H9 (cell line): Measurements from ENCODE around the gene SNX1. TPM values are rescaled to one million over a fixed set of nuclear protein-coding genes. Genes with fewer than 3 reads are reported as not detected.

Experiments
- DNase-seq: peaks from one replicate; pipeline ENCODE4 v3.0.0-alpha.2; 2017
- H2AFZ ChIP-seq: one replicate; pipeline ENCODE4 v1.6.1; 2013; ENCODE audit warnings: mild to moderate bottlenecking, low read length, control low read depth, moderate library complexity
- H2AK5ac ChIP-seq: 2 replicates; pipeline ENCODE4 v1.6.1; 2013; ENCODE audit warnings: low read length, control low read depth, mixed read lengths; ENCODE audit not compliant: insufficient read length
- H2BK120ac ChIP-seq: one replicate; pipeline ENCODE4 v1.6.1; 2013; ENCODE audit warnings: low read depth, mild to moderate bottlenecking, low read length, control low read depth, inconsistent platforms; ENCODE audit not compliant: poor library complexity, severe bottlenecking
- H2BK12ac ChIP-seq: 2 replicates; pipeline ENCODE4 v1.6.1; 2013; ENCODE audit warnings: low read length, control low read depth, mixed read lengths, low read depth; ENCODE audit not compliant: insufficient read length
- H2BK15ac ChIP-seq: 2 replicates; pipeline ENCODE4 v1.6.1; 2013; ENCODE audit warnings: low read depth, low read length, control low read depth
- H2BK20ac ChIP-seq: one replicate; pipeline ENCODE4 v1.6.1; 2013; ENCODE audit warnings: low read depth, mild to moderate bottlenecking, low read length, control low read depth, inconsistent platforms; ENCODE audit not compliant: poor library complexity, severe bottlenecking
- H2BK5ac ChIP-seq: 2 replicates; pipeline ENCODE4 v1.6.1; 2013; ENCODE audit warnings: low read length, control low read depth, mixed read lengths; ENCODE audit not compliant: insufficient read length
- H3K14ac ChIP-seq: 2 replicates; pipeline ENCODE4 v1.6.1; 2013; ENCODE audit warnings: low read length, control low read depth; ENCODE audit not compliant: insufficient read depth
- H3K18ac ChIP-seq: 2 replicates; pipeline ENCODE4 v1.6.1; 2013; ENCODE audit warnings: low read depth, mild to moderate bottlenecking, mixed read lengths, low read length, control low read depth; ENCODE audit not compliant: insufficient read length
- H3K23ac ChIP-seq: 2 replicates; pipeline ENCODE4 v1.6.1; 2013; ENCODE audit warnings: low read length, control low read depth, mixed read lengths, low read depth; ENCODE audit not compliant: insufficient read length
- H3K23me2 ChIP-seq: 2 replicates; pipeline ENCODE4 v1.6.1; 2013; ENCODE audit warnings: low read depth, mild to moderate bottlenecking, mixed read lengths, low read length, control low read depth; ENCODE audit not compliant: insufficient read length, poor library complexity, severe bottlenecking
- H3K27ac ChIP-seq: 2 replicates; pipeline ENCODE4 v1.5.1; 2013; ENCODE audit warnings: low read length, control low read depth, mixed read lengths, low read depth; ENCODE audit not compliant: insufficient read length
- H3K27me3 ChIP-seq: 2 replicates; pipeline ENCODE4 v1.6.1; 2013; ENCODE audit warnings: low read length, control low read depth, inconsistent platforms; ENCODE audit not compliant: insufficient read depth
- H3K4ac ChIP-seq: 2 replicates; pipeline ENCODE4 v1.6.1; 2013; ENCODE audit warnings: low read depth, mild to moderate bottlenecking, control low read depth, inconsistent platforms, low read length, moderate library complexity
- H3K4me1 ChIP-seq: 2 replicates; pipeline ENCODE4 v1.6.1; 2013; ENCODE audit warnings: low read length, control low read depth, inconsistent platforms; ENCODE audit not compliant: insufficient read depth
- H3K4me2 ChIP-seq: 2 replicates; pipeline ENCODE4 v1.6.1; 2013; ENCODE audit warnings: low read length, control low read depth, mixed read lengths; ENCODE audit not compliant: insufficient read length, insufficient read depth
- H3K56ac ChIP-seq: 2 replicates; pipeline ENCODE4 v1.6.1; 2013; ENCODE audit warnings: low read depth, mild to moderate bottlenecking, mixed read lengths, low read length, control low read depth; ENCODE audit not compliant: insufficient read length
- H3K79me1 ChIP-seq: 2 replicates; pipeline ENCODE4 v1.6.1; 2013; ENCODE audit warnings: low read depth, mild to moderate bottlenecking, moderate library complexity, low read length, control low read depth, inconsistent platforms; ENCODE audit not compliant: insufficient read depth, poor library complexity, severe bottlenecking
- H3K79me2 ChIP-seq: 2 replicates; pipeline ENCODE4 v1.6.1; 2013; ENCODE audit warnings: low read length, control low read depth, inconsistent platforms; ENCODE audit not compliant: insufficient read depth
- H3K9ac ChIP-seq: 2 replicates; pipeline ENCODE4 v1.6.1; 2013; ENCODE audit warnings: low read length, control low read depth, mixed read lengths; ENCODE audit not compliant: insufficient read length; ENCODE audit errors: extremely low read depth
- H3K9me3 ChIP-seq: one replicate; pipeline ENCODE4 v1.6.1; 2013; ENCODE audit warnings: low read depth, low read length, inconsistent platforms; ENCODE audit not compliant: control insufficient read depth
- H3T11ph ChIP-seq: one replicate; pipeline ENCODE4 v1.6.1; 2013; ENCODE audit warnings: mild to moderate bottlenecking, low read length, control low read depth, inconsistent platforms
- H4K20me1 ChIP-seq: one replicate; pipeline ENCODE4 v1.6.1; 2013; ENCODE audit not compliant: control insufficient read depth, insufficient read length, insufficient read depth
- H4K5ac ChIP-seq: 2 replicates; pipeline ENCODE4 v1.6.1; 2013; ENCODE audit warnings: low read depth, mild to moderate bottlenecking, mixed read lengths, low read length, control low read depth; ENCODE audit not compliant: insufficient read length
- H4K8ac ChIP-seq: replicated peaks from 2 replicates; pipeline ENCODE4 v1.6.1; 2013; ENCODE audit warnings: low read length, control low read depth, mixed read lengths, low read depth; ENCODE audit not compliant: insufficient read length
- H4K91ac ChIP-seq: 2 replicates; pipeline ENCODE4 v1.6.1; 2013; ENCODE audit warnings: low read depth, mild to moderate bottlenecking, moderate library complexity, mixed read lengths, low read length, control low read depth; ENCODE audit not compliant: insufficient read length
- H3K27ac Mint-ChIP-seq, 3 experiments: 2 replicates in 2 of 3; 3 replicates in 1 of 3; pipeline ENCODE4 v1.8.0; 2020 to 2021; ENCODE audit warnings: mixed read lengths in 3 of 3, mild to moderate bottlenecking in 1 of 3, moderate library complexity in 1 of 3
- H3K27me3 Mint-ChIP-seq: 2 replicates; pipeline ENCODE4 v1.8.0; 2021; ENCODE audit warnings: low read depth, mild to moderate bottlenecking, moderate library complexity, mixed read lengths
- H3K36me3 Mint-ChIP-seq, 3 experiments: 2 replicates in 2 of 3; 3 replicates in 1 of 3; pipeline ENCODE4 v1.8.0; 2020 to 2021; ENCODE audit warnings: low read depth in 3 of 3, mixed read lengths in 3 of 3; ENCODE audit not compliant: insufficient read depth in 1 of 3
- H3K4me1 Mint-ChIP-seq, 2 experiments: 2 replicates each; pipeline ENCODE4 v1.8.0; 2020; ENCODE audit warnings: mixed read lengths in 2 of 2
- H3K4me3 Mint-ChIP-seq, 2 experiments: 2 replicates in 1 of 2; 3 replicates in 1 of 2; pipeline ENCODE4 v1.8.0; 2020 to 2021; ENCODE audit warnings: mild to moderate bottlenecking in 2 of 2, mixed read lengths in 2 of 2, moderate library complexity in 1 of 2
- H3K9me3 Mint-ChIP-seq, 2 experiments: 2 replicates in 1 of 2; 3 replicates in 1 of 2; pipeline ENCODE4 v1.8.0; 2020; ENCODE audit warnings: mild to moderate bottlenecking in 2 of 2, mixed read lengths in 2 of 2, moderate library complexity in 1 of 2
- WGBS: extraction: QIAGEN DNeasy Blood & Tissue Kit; methylation state at CpG from one replicate; pipeline ENCODE4 v1.1.7; 2013; ENCODE audit warnings: missing lambda C conversion rate, low lambda C conversion rate, mixed read lengths; ENCODE audit not compliant: insufficient read length; ENCODE audit errors: extremely low coverage; 5-methylcytosine and 5-hydroxymethylcytosine counted together
- total RNA-seq: library from RNA; stranded (reverse); gene quantifications from 2 replicates; pipeline ENCODE4 v1.2.1, GENCODE V29; 2021
- TF ChIP-seq, protein P1 (sequence below): fragments of 200-600 bp; sonication (generic); conservative IDR thresholded peaks from 3 replicates; pipeline ENCODE4 v1.8.0; 2021; ENCODE audit warnings: antibody characterized with exemption, mild to moderate bottlenecking

SNX1 gene
- total RNA-seq, 1 experiment from 2014 or later: 58.8 TPM

DNA sequence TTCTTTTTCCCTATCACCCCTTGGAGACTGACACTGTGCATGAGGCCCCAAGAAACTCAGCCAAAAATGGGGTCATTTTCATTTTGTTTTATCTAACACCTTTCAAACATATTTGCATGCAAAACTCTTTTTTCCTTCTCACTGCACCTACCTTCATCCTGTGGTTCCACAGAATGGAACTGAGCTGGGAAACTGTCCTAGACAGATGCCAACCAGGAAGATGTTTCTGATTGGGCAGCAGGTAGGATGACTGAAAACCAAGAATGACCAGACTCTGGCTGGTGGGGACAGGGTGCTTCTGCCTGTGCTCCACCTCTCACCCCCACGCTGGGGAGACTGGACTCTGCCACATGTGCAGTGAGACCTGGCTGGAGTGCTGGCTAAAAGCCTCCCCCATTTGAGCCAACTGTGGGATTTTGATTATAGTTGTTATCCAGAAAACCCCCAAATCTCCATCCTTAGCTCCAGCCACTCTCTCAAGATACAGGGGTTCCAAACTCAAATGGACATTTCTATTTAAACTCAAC lies 61.9 kb downstream of the SNX1 start:
- Histone ChIP-seq H2AK5ac (no peak overlapping the region), H3T11ph (no peak overlapping the region), H3K9me3 (no peaks in the 10 kb centered on the region), H2BK120ac (no peak overlapping the region), H3K18ac (no peak overlapping the region), H3K27me3 (no peaks in the 10 kb centered on the region), H4K91ac (no peak overlapping the region), H3K23ac (no peak overlapping the region), H3K79me2 (no peaks in the 10 kb centered on the region; the same call in 1 of the 2 replicates), H3K27ac (no peak overlapping the region), H4K8ac (no peak overlapping the region), H2BK12ac (no peak overlapping the region), H3K14ac (no peak overlapping the region), H2BK20ac (no peak overlapping the region), H3K56ac (no peak overlapping the region), H3K4ac (no peak overlapping the region), H2BK15ac (no peak overlapping the region), H4K5ac (no peak overlapping the region), H3K23me2 (no peaks in the 10 kb centered on the region), H4K20me1 (no peaks in the 10 kb centered on the region), H2AFZ (no peak overlapping the region), H3K9ac (no peak overlapping the region), H3K4me1 (no peaks in the 10 kb centered on the region), H3K4me2 (no peak overlapping the region), H2BK5ac (no peak overlapping the region), H3K79me1 (no peaks in the 10 kb centered on the region)
- Mint-ChIP-seq H3K9me3 (no peaks in the 10 kb centered on the region; a peak in 1 of 5 replicates), H3K27ac (no peak overlapping the region), H3K27me3 (peaks cover 10% of the 10 kb centered on the region), H3K36me3 (peaks cover 41 to 69% (median 56%) of the 10 kb centered on the region in 3 experiments; a peak in 6 of 7 replicates), H3K4me1 (peaks cover 17 to 19% of the 10 kb centered on the region in 2 experiments), H3K4me3 (no peak overlapping the region)
- no CpG with 5 or more reads among the region's 1 CpG for WGBS
- TF ChIP-seq, protein P1, sequence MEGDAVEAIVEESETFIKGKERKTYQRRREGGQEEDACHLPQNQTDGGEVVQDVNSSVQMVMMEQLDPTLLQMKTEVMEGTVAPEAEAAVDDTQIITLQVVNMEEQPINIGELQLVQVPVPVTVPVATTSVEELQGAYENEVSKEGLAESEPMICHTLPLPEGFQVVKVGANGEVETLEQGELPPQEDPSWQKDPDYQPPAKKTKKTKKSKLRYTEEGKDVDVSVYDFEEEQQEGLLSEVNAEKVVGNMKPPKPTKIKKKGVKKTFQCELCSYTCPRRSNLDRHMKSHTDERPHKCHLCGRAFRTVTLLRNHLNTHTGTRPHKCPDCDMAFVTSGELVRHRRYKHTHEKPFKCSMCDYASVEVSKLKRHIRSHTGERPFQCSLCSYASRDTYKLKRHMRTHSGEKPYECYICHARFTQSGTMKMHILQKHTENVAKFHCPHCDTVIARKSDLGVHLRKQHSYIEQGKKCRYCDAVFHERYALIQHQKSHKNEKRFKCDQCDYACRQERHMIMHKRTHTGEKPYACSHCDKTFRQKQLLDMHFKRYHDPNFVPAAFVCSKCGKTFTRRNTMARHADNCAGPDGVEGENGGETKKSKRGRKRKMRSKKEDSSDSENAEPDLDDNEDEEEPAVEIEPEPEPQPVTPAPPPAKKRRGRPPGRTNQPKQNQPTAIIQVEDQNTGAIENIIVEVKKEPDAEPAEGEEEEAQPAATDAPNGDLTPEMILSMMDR: no peak
- no peak for DNase-seq
